ENCODE data around the gene TUBB1.

Gene TUBB1

DNA sequence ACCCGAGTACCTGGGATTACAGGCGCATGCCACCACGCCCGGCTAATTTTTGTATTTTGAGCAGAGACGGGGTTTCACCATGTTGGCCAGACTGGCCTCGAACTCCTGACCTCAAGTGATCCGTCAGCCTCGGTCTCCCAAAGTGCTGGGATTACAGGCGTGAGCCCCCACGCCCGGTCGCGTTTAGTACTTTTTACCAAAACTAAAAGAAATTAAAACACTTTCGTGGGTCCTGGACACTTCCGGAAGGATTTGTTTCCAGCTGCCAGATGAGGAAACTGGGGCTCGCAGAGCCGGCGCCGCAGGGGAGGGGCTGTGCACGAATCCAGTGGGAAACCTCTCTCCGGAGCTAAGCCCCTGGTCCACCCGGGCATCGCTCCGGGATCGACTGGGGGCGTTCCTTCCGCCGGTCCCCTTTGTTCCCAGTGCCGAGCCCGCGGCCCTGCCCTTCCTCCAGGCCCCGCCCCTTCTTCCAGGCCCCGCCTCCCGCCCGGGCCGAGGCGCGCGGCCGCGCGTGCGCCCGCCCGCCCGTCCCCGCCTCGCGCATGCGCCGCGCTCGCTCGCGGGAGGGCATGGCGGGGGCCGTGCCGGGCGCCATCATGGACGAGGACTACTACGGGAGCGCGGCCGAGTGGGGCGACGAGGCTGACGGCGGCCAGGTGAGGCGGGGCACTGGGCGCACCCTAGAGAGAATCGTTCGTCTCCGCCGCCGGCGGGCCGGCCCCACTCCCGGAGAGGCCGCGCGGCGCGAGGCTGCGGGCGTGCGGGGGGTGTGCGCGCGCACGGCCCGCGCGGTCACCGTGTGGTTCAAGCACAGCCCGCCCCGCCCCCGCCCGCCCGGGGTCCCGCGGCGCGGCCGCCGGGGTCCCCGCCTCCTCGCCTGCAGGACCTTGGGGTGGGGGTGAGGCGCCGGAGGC, 38.3 kb upstream of the TUBB1 start, which contains the start of gene NELFCD (continued):
- no peak for TF ChIP-seq ZNF624 (tag by site-specific recombination; IDR thresholded peaks at IDR 0.05)
- TF ChIP-seq SP3 (tag by site-specific recombination; IDR thresholded peaks at IDR 0.05), result peak; percentile 61
- TF ChIP-seq ZNF18 (tag by site-specific recombination; IDR thresholded peaks at IDR 0.05), result no peak
- TF ChIP-seq IKZF3 (tag by site-specific recombination; IDR thresholded peaks at IDR 0.05), result peak; percentile 84
- TF ChIP-seq HIC1 (tag by site-specific recombination; IDR thresholded peaks at IDR 0.05), result 0 out of 2 replicates have a peak, but pooled peaks have one; percentile 31
- TF ChIP-seq ZNF140 (tag by site-specific recombination; IDR thresholded peaks at IDR 0.05), result no peak
- 0 out of 2 replicates have a peak, but pooled peaks have one; percentile 42 for TF ChIP-seq KLF9 (tag by site-specific recombination; IDR thresholded peaks at IDR 0.05; ENCODE audit: low read depth)
- peak; percentile 60; the same call in 1 of the 2 replicates for TF ChIP-seq ZBTB20 (tag by site-specific recombination; IDR thresholded peaks at IDR 0.05)
- TF ChIP-seq ZNF335 (tag by site-specific recombination; conservative IDR thresholded peaks at IDR 0.05), result peak; percentile 78
- no peak for TF ChIP-seq ZNF169 (tag by site-specific recombination; IDR thresholded peaks at IDR 0.05)
- TF ChIP-seq ZIC2 (tag by site-specific recombination; IDR thresholded peaks at IDR 0.05), result 0 out of 2 replicates have a peak, but pooled peaks have one; percentile 31
- peak; percentile 84 for TF ChIP-seq KLF10 (tag by site-specific recombination; IDR thresholded peaks at IDR 0.05)
- TF ChIP-seq YY2 (tag by site-specific recombination; IDR thresholded peaks at IDR 0.05), result peak; percentile 63; the same call in 1 of the 2 replicates
- TF ChIP-seq GLIS2 (tag by site-specific recombination; IDR thresholded peaks at IDR 0.05), result peak; percentile 82
- TF ChIP-seq, protein P1, sequence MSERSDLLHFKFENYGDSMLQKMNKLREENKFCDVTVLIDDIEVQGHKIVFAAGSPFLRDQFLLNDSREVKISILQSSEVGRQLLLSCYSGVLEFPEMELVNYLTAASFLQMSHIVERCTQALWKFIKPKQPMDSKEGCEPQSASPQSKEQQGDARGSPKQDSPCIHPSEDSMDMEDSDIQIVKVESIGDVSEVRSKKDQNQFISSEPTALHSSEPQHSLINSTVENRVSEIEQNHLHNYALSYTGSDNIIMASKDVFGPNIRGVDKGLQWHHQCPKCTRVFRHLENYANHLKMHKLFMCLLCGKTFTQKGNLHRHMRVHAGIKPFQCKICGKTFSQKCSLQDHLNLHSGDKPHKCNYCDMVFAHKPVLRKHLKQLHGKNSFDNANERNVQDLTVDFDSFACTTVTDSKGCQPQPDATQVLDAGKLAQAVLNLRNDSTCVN (tag by site-specific recombination; optimal IDR thresholded peaks at IDR 0.05), result peak; percentile 74
- no peak for TF ChIP-seq SCRT1 (tag by site-specific recombination; IDR thresholded peaks at IDR 0.05; ENCODE audit: borderline replicate concordance)
- TF ChIP-seq KLF8 (tag by site-specific recombination; IDR thresholded peaks at IDR 0.05), result 0 out of 2 replicates have a peak, but pooled peaks have one; percentile 54
- no peak for TF ChIP-seq ZNF473 (tag by site-specific recombination; IDR thresholded peaks at IDR 0.05)

DNA sequence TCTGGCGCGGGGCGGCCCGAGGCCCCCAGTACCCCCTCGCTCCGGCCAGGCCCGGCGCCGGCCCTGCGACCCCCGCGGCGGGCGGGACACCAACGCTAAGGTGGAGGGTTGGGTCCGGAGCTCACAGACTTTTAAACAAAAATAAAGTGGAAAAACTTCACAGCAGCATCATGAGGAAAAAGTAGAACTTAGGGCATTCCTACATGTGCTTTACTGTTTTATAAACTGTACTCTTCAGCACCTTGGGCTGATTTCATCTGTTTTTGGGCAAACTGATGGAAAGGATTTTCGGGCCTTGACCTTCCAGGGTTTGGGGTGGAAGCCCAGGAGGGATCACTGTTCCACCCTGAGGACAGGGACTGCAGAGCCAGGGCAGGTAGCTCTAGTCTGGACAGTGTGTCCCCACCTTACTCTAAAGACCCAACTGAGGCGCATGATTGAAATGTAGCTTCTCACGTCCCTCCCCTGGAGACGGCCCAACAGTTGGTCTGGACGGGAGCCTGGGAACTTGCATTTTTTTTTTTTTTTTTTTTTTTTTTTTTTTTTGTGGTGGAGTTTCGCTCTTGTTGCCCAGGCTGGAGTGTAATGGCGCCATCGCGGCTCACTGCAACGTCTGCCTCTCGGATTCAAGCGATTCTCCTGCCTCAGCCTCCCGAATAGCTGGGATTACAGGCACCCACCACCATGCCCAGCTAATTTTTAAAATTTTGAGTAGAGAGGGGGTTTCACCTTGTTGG, 37.4 kb upstream of the TUBB1 start:
- TF ChIP-seq ZNF335 (tag by site-specific recombination; conservative IDR thresholded peaks at IDR 0.05), result peak; percentile 69
- TF ChIP-seq SCRT1 (tag by site-specific recombination; IDR thresholded peaks at IDR 0.05; ENCODE audit: borderline replicate concordance), result peak; percentile 51; the same call in 1 of the 2 replicates
- TF ChIP-seq ZNF600 (tag by site-specific recombination; IDR thresholded peaks at IDR 0.05), result peak; percentile 27; the same call in 1 of the 2 replicates
- peak; percentile 36; the same call in 1 of the 2 replicates for TF ChIP-seq ZSCAN30 (tag by site-specific recombination; IDR thresholded peaks at IDR 0.05)
- no peak for TF ChIP-seq ZNF654 (tag by site-specific recombination; IDR thresholded peaks at IDR 0.05; ENCODE audit: low read depth)
- TF ChIP-seq ZNF596 (tag by site-specific recombination; IDR thresholded peaks at IDR 0.05), result no peak
- peak; percentile 63; the same call in 1 of the 2 replicates for TF ChIP-seq SCRT2 (tag by site-specific recombination; IDR thresholded peaks at IDR 0.05)
- TF ChIP-seq, protein P2, sequence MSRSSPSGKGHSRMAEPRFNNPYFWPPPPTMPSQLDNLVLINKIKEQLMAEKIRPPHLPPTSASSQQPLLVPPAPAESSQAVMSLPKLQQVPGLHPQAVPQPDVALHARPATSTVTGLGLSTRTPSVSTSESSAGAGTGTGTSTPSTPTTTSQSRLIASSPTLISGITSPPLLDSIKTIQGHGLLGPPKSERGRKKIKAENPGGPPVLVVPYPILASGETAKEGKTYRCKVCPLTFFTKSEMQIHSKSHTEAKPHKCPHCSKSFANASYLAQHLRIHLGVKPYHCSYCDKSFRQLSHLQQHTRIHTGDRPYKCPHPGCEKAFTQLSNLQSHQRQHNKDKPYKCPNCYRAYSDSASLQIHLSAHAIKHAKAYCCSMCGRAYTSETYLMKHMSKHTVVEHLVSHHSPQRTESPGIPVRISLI (tag by site-specific recombination; IDR thresholded peaks at IDR 0.05), result peak; percentile 93
- ChIA-PET POLR2A (interaction anchor here (0.6 to 3.0 kb wide), 2 partner anchors 26 to 50 kb away, joined by 6 to 14 read pairs; partner anchors contain the start of gene ATP5F1E), CTCF (interaction anchor here (0.6 to 0.9 kb wide), 3 partner anchors 474 to 512 kb away, joined by 3 to 6 read pairs (median 3); no protein-coding TSS in a partner anchor)
- Histone ChIP-seq H3K27ac (ENCODE audit: extremely low read depth, low read depth, low read length) (peak overlapping the region; percentile 77; the same call in 1 of the 2 replicates), H3K4me1 (ENCODE audit: control insufficient read depth, insufficient read depth, low read length) (no peaks in the 10 kb centered on the region), H3K4me3 (ENCODE audit: low read depth, low read length) (peak overlapping the region; percentile 84), H3K9me3 (ENCODE audit: control insufficient read depth, insufficient read depth, low read depth, low read length) (no peaks in the 10 kb centered on the region), H3K36me3 (ENCODE audit: control insufficient read depth in 2 of 2, insufficient read depth in 1 of 2, low read length in 2 of 2) (peaks cover 6 to 22% of the 10 kb centered on the region in 2 experiments; a peak in 2 of 3 replicates)
